Stimulated activated CD4-positive, alpha-beta T cell treated with anti-CD3 and anti-CD28 coated beads, Interleukin-1b, Interleukin-23, amount 100 ng/mL, for 4 hours (primary cell): ENCODE measurements around the gene PDLIM5.

Experiments
- DNase-seq, 2 donors: peaks; one replicate each; pipeline ENCODE4 v3.0.0-alpha.2; 2020; ENCODE audit warnings: low read depth in 2 of 2

Gene PDLIM5

DNA sequence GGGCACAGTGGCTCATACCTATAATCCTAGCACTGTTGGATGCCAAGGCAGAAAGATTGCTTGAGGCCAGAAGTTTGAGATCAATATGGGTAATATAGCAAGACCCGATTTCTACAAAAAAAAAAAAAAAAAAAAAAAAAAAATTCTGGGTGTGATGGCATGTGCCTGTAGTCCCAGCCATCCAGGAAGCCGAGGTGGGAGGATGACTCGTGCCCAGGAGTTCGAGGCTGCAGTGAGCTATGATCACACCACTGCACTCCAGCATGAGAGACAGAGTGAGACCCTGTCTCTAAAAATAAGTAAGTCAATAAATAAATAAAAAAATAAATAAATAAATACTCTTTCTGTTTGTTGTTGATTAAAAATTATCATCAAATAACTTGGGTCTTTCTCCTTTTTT is 243.6 kb downstream of the PDLIM5 start:
- DNase-seq = no peak

- DNase-seq = no peak
Measured at GRCh38 chr4:94698187-94698586, 246.4 kb downstream of the PDLIM5 start.

- DNase-seq = no peak
Measured at GRCh38 chr4:94700298-94700697, 248.6 kb downstream of the PDLIM5 start.

- DNase-seq = no peak
Measured at GRCh38 chr4:94701631-94702300, 250.0 kb downstream of the PDLIM5 start.

DNA sequence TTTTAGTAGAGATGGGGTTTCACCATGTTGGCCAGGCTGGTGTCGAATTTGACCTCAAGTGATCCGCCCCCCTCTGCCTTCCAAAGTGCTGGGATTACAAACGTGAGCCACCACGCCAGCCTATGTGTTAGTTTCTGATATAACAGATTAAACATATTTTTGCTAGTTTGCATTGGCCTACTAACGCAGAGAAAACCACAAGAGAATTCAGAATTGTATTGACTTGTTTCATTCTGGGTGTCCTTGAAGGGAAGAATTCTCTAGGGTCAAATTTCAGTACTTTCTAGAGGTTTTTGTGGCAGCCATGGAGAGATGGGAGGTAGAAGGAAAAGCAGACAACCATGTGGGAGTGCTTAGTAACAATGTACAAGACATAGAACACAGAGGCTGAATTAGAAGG is 259.9 kb downstream of the PDLIM5 start:
- DNase-seq = no peak

- no peak for DNase-seq
Measured at GRCh38 chr4:94714365-94715160, 262.8 kb downstream of the PDLIM5 start.

- no peak for DNase-seq
Measured at GRCh38 chr4:94715726-94716125, 264.0 kb downstream of the PDLIM5 start.
